IPS-20b (cell line): ENCODE measurements around the gene CCDC88B.
A peak's percentile ranks its signal among the peaks of the same experiment; 100 is the strongest.

Experiments used
- H3K27ac ChIP-seq: one replicate; pipeline ENCODE4 v1.5.1; 2013; ENCODE audit warnings: low read length
- H3K27me3 ChIP-seq: 2 replicates; pipeline ENCODE4 v1.6.1; 2013; ENCODE audit warnings: mild to moderate bottlenecking, low read length, inconsistent platforms; ENCODE audit not compliant: insufficient read depth
- H3K36me3 ChIP-seq: 2 replicates; pipeline ENCODE4 v1.6.1; 2013; ENCODE audit warnings: low read depth, mild to moderate bottlenecking, inconsistent platforms, low read length, moderate library complexity; ENCODE audit not compliant: insufficient read depth
- H3K4me1 ChIP-seq: 2 replicates; pipeline ENCODE4 v1.6.1; 2013; ENCODE audit warnings: mild to moderate bottlenecking, control low read depth, inconsistent platforms, low read length, moderate library complexity; ENCODE audit not compliant: insufficient read depth
- H3K4me3 ChIP-seq: 2 replicates; pipeline ENCODE4 v1.5.1; 2013; ENCODE audit warnings: mild to moderate bottlenecking, low read length, inconsistent platforms
- H3K9ac ChIP-seq: 2 replicates; pipeline ENCODE4 v1.6.1; 2013; ENCODE audit warnings: low read depth, mild to moderate bottlenecking, inconsistent platforms, low read length, moderate library complexity
- H3K9me3 ChIP-seq: 2 replicates; pipeline ENCODE4 v1.6.1; 2013; ENCODE audit warnings: mild to moderate bottlenecking, low read depth, low read length, inconsistent platforms; ENCODE audit not compliant: insufficient read depth

Gene CCDC88B

GRCh38 chr11:64372021-64372420 lies 32.0 kb downstream of the CCDC88B start:
- Histone ChIP-seq H3K36me3 (no peaks in the 10 kb centered on the region; the same call in 1 of the 2 replicates), H3K9me3 (no peaks in the 10 kb centered on the region), H3K27me3 (no peaks in the 10 kb centered on the region), H3K27ac (no peak overlapping the region), H3K4me3 (no peak overlapping the region), H3K4me1 (peaks cover 4% of the 10 kb centered on the region; the same call in 1 of the 2 replicates), H3K9ac (no peak overlapping the region)

GRCh38 chr11:64372802-64373597 lies 33.0 kb downstream of the CCDC88B start:
- H3K4me1 ChIP-seq = peaks cover 4% of the 10 kb centered on the region; the same call in 1 of the 2 replicates
- no peaks in the 10 kb centered on the region for H3K9me3 ChIP-seq
- no peaks in the 10 kb centered on the region for H3K36me3 ChIP-seq
- peak overlapping the region; percentile 10; the same call in 1 of the 2 replicates for H3K4me3 ChIP-seq
- no peak overlapping the region for H3K9ac ChIP-seq
- no peak overlapping the region for H3K27ac ChIP-seq
- H3K27me3 ChIP-seq = no peaks in the 10 kb centered on the region

- H3K27me3 ChIP-seq = no peaks in the 10 kb centered on the region
- no peaks in the 10 kb centered on the region for H3K36me3 ChIP-seq
- H3K4me3 ChIP-seq = peak overlapping the region; percentile 10; the same call in 1 of the 2 replicates
- peaks cover 4% of the 10 kb centered on the region; the same call in 1 of the 2 replicates for H3K4me1 ChIP-seq
- no peaks in the 10 kb centered on the region for H3K9me3 ChIP-seq
- no peak overlapping the region for H3K27ac ChIP-seq
- H3K9ac ChIP-seq = no peak overlapping the region
Observed at GRCh38 chr11:64373598-64373974, 33.6 kb downstream of the CCDC88B start.

GRCh38 chr11:64376071-64376470 lies 36.1 kb downstream of the CCDC88B start:
- Histone ChIP-seq H3K4me3 (no peak overlapping the region), H3K36me3 (no peaks in the 10 kb centered on the region)

GRCh38 chr11:64378335-64378880 lies 38.4 kb downstream of the CCDC88B start:
- Histone ChIP-seq H3K9ac (no peak overlapping the region), H3K4me3 (no peak overlapping the region), H3K36me3 (no peaks in the 10 kb centered on the region), H3K27ac (no peak overlapping the region), H3K4me1 (peaks cover 4% of the 10 kb centered on the region; the same call in 1 of the 2 replicates), H3K27me3 (no peaks in the 10 kb centered on the region), H3K9me3 (no peaks in the 10 kb centered on the region)

More at GRCh38 chr11:64376071-64376470, 36.1 kb downstream of the CCDC88B start:
- H3K9ac ChIP-seq = no peak overlapping the region
- no peaks in the 10 kb centered on the region for H3K27me3 ChIP-seq
- peaks cover 4% of the 10 kb centered on the region; the same call in 1 of the 2 replicates for H3K4me1 ChIP-seq
- H3K9me3 ChIP-seq = no peaks in the 10 kb centered on the region
- H3K27ac ChIP-seq = no peak overlapping the region

GRCh38 chr11:64379160-64379559 lies 39.2 kb downstream of the CCDC88B start:
- Histone ChIP-seq H3K9me3 (no peaks in the 10 kb centered on the region), H3K4me1 (no peaks in the 10 kb centered on the region), H3K9ac (no peak overlapping the region), H3K27me3 (no peaks in the 10 kb centered on the region), H3K4me3 (no peak overlapping the region), H3K27ac (no peak overlapping the region), H3K36me3 (no peaks in the 10 kb centered on the region)

- no peaks in the 10 kb centered on the region for H3K9me3 ChIP-seq
- no peaks in the 10 kb centered on the region for H3K4me1 ChIP-seq
- no peak overlapping the region for H3K4me3 ChIP-seq
- H3K27ac ChIP-seq = no peak overlapping the region
- no peak overlapping the region for H3K9ac ChIP-seq
- no peaks in the 10 kb centered on the region for H3K36me3 ChIP-seq
- H3K27me3 ChIP-seq = no peaks in the 10 kb centered on the region
Observed at GRCh38 chr11:64379817-64380709, 40.1 kb downstream of the CCDC88B start.

- Histone ChIP-seq H3K27ac (no peak overlapping the region), H3K4me1 (no peaks in the 10 kb centered on the region)
Observed at GRCh38 chr11:64381350-64381749, 41.3 kb downstream of the CCDC88B start.

GRCh38 chr11:64382047-64382446 lies 42.0 kb downstream of the CCDC88B start:
- H3K4me1 ChIP-seq = no peaks in the 10 kb centered on the region

More at GRCh38 chr11:64381350-64381749, 41.3 kb downstream of the CCDC88B start:
- no peaks in the 10 kb centered on the region for H3K36me3 ChIP-seq
- no peaks in the 10 kb centered on the region; the same call in 1 of the 2 replicates for H3K27me3 ChIP-seq
- no peak overlapping the region for H3K9ac ChIP-seq
- H3K9me3 ChIP-seq = no peaks in the 10 kb centered on the region
- no peak overlapping the region for H3K4me3 ChIP-seq

GRCh38 chr11:64382586-64382985 lies 42.6 kb downstream of the CCDC88B start:
- H3K36me3 ChIP-seq = no peaks in the 10 kb centered on the region
- H3K9me3 ChIP-seq = no peaks in the 10 kb centered on the region
- H3K27ac ChIP-seq = no peak overlapping the region
- H3K4me1 ChIP-seq = no peaks in the 10 kb centered on the region
- H3K9ac ChIP-seq = no peak overlapping the region
- no peaks in the 10 kb centered on the region; the same call in 1 of the 2 replicates for H3K27me3 ChIP-seq
- no peak overlapping the region for H3K4me3 ChIP-seq

More at GRCh38 chr11:64382047-64382446, 42.0 kb downstream of the CCDC88B start:
- no peak overlapping the region for H3K4me3 ChIP-seq
- H3K27me3 ChIP-seq = no peaks in the 10 kb centered on the region; the same call in 1 of the 2 replicates
- H3K9me3 ChIP-seq = no peaks in the 10 kb centered on the region
- H3K27ac ChIP-seq = no peak overlapping the region
- H3K36me3 ChIP-seq = no peaks in the 10 kb centered on the region
- no peak overlapping the region for H3K9ac ChIP-seq

GRCh38 chr11:64383580-64383979 lies 43.6 kb downstream of the CCDC88B start:
- Histone ChIP-seq H3K9ac (no peak overlapping the region), H3K9me3 (no peaks in the 10 kb centered on the region), H3K4me3 (no peak overlapping the region), H3K4me1 (no peaks in the 10 kb centered on the region), H3K36me3 (no peaks in the 10 kb centered on the region), H3K27ac (no peak overlapping the region), H3K27me3 (no peaks in the 10 kb centered on the region; the same call in 1 of the 2 replicates)
